HG03025 (cell line): ENCODE data around the gene EIF4A3.
"Not testable (repeated sequence)": the region's sequence is repeated elsewhere in the genome, so short reads cannot be mapped to it uniquely, and the experiment has no call there.

ENCODE experiments used
- ATAC-seq: cut with Tn5 transposase; IDR thresholded peaks from one replicate; pipeline ENCODE4 v1.9.1; 2021; ENCODE audit warnings: mild to moderate bottlenecking, moderate library complexity; ENCODE audit not compliant: unreplicated experiment, low FRiP score

The EIF4A3 gene

DNA sequence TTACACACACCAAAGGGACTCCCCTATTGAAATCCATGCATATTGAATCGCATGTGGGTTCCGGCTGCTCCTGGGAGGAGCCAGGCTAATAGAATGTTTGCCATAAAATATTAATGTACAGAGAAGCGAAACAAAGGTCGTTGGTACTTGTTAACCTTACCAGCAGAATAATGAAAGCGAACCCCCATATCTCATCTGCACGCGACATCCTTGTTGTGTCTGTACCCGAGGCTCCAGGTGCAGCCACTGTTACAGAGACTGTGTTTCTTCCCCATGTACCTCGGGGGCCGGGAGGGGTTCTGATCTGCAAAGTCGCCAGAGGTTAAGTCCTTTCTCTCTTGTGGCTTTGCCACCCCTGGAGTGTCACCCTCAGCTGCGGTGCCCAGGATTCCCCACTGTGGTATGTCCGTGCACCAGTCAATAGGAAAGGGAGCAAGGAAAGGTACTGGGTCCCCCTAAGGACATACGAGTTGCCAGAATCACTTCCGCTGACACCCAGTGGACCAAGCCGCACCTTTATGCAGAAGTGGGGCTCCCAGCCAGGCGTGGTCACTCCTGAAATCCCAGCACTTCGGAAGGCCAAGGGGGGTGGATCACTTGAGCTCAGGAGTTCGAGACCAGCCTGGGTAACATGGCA lies 43.4 kb downstream of the EIF4A3 start:
- no peak for ATAC-seq

DNA sequence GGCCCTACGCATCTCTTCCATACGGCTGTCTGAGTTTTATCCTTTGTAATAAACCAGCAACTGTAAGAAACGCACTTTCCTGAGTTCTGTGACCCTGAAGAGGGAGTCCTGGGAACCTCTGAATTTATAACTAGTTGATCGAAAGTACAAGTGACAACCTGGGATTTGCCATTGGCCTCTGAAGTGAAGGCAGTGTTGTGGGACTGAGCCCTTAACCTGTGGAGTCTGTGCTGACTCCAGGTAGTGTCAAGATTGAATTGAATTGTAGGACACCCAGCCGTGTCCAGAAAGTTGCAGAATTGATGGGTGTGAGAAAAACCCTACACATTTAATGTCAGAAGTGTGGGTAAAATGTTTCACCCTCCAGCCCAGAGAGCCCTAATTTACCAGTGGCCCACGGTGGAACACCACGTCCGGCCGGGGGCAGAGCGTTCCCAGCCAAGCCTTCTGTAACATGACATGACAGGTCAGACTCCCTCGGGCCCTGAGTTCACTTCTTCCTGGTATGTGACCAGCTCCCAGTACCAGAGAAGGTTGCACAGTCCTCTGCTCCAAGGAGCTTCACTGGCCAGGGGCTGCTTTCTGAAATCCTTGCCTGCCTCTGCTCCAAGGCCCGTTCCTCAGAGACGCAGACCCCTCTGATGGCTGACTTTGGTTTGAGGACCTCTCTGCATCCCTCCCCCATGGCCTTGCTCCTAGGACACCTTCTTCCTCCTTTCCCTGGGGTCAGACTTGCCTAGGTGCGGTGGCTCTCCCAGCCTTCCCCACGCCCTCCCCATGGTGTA lies 44.1 kb downstream of the EIF4A3 start:
- ATAC-seq: no peak

DNA sequence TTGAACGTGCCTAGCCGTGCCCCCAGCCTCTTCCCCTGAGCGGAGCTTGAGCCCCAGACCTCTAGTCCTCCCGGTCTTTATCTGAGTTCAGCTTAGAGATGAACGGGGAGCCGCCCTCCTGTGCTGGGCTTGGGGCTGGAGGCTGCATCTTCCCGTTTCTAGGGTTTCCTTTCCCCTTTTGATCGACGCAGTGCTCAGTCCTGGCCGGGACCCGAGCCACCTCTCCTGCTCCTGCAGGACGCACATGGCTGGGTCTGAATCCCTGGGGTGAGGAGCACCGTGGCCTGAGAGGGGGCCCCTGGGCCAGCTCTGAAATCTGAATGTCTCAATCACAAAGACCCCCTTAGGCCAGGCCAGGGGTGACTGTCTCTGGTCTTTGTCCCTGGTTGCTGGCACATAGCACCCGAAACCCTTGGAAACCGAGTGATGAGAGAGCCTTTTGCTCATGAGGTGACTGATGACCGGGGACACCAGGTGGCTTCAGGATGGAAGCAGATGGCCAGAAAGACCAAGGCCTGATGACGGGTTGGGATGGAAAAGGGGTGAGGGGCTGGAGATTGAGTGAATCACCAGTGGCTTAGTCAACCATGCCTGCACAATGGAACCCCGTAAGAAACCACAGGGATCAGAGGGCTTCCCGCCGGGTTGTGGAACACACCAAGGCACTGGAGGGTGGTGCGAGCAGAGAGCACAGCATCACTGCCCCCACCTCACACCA lies 44.8 kb downstream of the EIF4A3 start:
- ATAC-seq: no peak

DNA sequence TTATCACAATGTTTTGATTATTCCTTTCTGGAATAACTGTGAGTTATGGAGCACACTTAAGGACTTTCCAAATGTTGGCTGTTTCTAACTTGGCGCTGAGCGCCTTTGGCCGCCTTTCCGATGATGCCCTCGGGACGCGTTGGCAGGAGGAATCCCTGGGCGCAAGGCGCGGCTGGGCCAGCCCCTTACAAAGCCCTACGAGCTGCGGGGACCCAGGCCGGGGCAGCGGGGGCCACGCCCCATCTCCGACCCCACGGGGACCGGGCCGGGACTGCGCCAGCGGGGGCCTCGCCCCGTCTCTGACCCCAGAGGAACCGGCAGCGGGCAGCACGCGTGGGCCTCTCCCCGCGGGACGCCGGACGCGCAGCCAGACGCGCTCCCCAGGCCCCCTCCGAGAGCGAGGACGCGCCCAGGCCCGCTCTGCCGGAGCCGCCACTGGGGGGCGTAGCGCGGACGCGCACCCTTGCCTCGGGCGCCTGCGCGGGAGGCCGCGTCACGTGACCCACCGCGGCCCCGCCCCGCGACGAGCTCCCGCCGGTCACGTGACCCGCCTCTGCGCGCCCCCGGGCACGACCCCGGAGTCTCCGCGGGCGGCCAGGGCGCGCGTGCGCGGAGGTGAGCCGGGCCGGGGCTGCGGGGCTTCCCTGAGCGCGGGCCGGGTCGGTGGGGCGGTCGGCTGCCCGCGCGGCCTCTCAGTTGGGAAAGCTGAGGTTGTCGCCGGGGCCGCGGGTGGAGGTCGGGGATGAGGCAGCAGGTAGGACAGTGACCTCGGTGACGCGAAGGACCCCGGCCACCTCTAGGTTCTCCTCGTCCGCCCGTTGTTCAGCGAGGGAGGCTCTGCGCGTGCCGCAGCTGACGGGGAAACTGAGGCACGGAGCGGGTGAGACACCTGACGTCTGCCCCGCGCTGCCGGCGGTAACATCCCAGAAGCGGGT lies 45.6 kb downstream of the EIF4A3 start, which contains the start of gene GAA:
GAA (plus strand) TSS at position 571 of the 935 bp plus-strand sequence. CDS start 3,006 bp downstream, outside the sequence.
- no peak for ATAC-seq

DNA sequence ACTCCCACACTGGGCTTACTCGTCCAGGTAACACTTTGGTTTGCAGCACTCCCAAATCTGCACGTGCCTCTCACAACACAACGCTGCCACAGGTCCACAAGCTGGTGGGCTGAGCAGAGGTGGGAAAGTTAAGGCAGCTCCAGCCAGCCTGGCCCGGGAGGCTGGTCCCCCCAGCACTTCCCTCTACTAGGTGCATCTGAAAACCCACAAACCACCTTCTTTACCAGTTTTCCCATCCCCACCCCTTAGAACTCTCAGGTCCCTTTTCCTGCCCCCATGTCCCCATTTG lies 46.9 kb downstream of the EIF4A3 start:
- no peak for ATAC-seq

DNA sequence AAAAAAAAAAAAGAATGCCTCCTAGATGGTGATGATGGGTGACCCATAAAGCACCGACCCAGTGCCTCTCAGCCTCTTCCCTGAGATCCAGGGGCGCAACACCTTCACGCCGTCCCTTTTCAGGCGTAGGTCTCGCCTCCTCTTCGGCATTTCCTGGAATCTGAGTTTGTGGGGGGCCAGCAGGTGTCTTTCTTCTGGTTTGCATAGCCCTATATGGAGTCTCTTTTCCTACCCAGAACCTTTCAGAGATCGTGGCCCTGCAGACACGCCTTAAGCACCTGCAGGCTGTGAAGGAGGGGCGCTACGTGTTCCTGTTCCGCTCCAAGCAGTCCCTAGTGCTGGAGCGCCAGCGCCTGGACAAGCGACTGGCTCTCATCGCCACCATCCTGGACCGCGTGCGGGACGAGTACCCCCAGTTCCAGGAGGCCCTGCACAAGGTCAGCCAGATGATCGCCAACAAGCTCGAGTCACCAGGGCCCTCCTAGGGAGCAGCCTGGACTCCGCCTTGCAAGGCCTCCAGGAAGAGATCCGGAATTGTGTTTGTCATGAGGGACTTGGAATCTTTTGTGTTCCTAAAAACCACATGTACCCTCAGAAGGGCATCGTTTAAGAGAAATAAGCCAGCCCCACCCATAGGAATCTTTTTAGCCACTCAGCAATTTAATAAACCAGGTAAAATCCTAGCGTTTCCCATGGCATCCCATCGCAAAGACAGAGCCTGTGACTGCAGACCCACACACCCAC lies 47.5 kb downstream of the EIF4A3 start:
- no peak for ATAC-seq

DNA sequence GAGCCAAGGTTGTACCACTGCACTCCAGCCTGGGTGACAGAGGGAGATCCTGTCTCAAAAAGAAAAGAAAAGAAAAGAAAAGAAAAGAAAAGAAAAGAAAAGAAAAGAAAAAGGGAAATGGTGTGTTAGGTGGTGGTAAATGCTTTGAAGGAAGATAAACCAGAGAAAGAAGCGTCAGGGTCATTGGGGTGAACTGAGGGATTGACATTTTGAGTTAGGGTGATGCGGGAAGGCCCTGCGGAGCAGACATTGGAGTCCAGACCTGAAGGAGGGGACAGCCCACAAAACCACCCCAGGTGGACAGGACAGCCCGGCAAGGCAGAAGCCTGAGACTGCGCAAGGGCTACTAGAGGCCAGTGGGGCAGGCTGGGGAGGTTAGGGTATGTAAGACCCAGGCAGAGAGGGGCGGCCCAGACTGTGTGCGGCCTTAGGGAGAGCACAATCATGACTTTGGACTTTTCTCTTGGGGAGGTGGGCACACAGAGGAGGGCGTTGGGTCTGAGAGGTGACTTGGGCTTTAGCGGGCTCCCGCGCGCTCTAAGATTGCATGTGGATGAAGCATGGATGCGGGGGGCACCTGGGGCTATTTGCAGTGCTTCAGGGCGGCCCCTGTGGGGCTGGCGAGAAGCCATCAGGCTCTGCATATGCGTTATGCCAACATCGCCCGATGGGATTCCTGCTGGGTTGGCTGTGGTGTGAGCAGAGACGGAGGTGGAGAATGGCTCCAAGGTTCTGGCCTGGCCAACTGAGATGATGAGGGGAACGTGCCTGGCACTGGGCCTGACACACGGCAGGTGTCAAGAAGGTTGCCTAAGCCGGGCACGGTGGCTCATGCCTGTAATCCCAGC lies 48.9 kb downstream of the EIF4A3 start:
- ATAC-seq: no peak

DNA sequence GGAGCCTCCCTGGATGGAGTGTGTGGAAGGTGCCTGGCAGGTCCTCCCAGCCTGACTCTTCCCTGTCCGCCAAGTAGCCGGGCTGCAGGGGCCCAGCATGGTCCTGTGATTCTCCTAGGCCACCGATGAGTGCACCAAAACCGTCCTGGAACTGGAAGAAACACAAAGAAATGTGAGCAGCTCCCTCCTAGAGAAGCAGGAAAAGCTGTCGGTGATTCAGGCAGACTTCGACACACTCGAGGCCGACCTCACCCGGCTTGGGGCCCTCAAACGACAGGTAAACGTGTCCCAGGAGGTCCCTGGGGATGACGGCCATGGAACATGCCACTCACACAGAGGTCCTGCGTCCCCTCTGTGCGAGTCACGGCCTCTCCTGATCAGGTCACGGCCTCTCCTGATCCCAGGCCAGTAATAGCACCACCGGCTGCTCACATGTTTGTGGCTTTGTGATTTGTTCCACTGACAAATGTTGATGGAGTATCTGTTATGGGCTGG lies 49.8 kb downstream of the EIF4A3 start:
- no peak for ATAC-seq

DNA sequence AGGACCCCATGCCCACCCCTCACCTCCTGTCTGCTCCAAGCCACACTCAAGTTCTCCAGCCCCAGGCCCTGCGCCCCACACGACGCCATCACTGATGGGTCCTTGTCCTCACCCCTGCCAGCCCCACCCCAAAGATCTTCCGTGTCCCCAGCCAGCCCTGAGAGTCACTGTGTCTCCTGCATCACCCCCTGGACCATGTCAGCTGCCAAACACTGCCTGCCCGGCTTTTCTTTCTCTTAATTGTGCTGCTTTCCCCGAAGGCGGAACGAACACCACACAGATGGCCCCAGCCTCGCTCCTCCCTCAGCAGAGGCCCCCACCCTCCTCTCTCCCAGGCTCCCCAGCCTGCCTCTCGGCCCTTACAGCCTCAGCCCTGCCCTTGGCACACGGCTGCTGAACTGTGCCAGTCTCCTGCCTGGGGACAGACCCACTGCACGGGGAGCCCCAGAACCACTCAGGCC lies 50.3 kb downstream of the EIF4A3 start:
- ATAC-seq: no peak

DNA sequence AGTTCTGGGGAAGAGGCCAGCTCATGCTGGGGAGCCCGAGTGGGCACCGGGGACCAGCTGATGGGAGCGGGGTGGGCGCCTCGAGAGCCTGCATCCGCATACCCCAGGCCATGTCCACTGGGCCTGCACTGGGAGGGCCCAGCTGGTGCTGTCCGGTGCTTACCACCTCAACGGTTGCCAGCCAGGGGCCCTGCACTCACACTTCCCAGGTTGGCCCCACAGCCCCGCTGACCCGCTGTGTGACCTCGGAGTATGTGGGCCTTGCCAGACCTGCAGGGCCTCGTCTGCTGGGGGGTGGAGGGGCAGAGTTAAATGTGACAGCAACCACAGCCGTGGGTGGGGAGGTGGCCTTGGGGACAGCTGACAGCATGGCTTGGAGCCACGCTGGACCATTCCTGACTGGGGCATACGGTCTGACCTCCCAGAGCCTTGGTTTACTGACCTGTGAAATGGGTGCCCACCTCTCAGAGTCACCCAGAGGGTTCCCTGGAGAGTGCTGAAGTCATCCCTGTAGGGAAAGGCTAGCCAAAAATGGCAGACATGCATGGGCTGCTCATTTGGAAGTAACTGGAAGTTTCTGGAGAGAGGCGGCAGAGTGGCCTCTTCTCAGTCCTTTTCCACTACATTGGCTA lies 51.0 kb downstream of the EIF4A3 start:
- no peak for ATAC-seq

DNA sequence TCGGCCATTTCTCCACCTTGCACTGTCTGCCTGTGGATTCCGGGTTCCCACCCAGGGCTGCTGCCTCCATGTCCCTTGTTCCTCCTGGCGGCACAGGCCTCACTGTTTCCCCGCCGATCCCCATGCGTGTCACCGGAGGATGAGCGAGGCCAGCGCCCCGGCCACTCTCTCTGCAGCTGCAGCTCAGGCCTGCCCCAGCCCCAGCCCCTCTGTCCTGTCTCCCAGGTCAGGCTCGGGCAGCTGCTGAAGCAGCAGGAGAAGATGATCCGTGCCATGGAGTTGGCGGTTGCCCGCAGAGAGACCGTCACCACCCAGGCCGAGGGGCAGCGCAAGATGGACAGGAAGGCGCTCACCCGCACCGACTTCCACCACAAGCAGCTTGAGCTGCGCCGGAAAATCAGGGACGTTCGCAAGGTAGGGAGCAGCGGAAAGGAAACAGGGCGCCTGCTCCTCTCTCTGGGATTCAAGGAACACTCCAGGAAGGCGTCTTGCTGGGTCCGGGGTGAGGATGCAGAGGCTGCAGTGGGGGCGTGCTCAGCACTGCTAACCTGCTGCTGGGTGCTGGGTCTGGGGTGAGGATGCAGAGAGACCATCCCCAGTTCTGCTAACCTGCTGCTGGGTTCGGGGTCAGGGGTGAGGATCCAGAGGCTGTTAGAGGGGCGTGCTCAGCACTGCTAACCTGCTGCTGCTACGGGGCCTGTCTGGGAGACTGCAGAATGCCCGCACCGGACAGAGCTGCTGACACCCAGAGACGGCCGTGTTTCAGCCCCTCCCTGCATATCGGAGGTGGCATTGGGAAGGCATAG lies 51.7 kb downstream of the EIF4A3 start:
- no peak for ATAC-seq

DNA sequence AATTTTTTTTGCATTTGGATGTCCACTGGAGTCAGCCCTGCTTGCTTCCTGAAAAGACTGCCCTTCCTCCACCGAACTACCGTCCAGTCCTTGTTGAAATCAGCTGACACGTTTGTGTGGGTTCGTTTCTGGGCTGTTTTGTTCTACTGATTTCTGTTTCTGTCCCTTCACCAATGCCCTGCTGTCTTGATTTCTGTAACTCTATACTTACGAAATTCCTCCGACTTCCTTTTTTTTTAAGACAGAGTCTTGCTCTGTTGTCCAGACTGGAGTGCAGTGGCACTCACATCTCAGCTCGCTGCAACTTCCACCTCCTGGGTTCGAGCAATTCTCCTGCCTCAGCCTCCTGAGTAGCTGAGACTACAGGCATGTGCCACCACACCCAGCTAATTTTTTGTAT lies 54.0 kb downstream of the EIF4A3 start:
- no peak for ATAC-seq

DNA sequence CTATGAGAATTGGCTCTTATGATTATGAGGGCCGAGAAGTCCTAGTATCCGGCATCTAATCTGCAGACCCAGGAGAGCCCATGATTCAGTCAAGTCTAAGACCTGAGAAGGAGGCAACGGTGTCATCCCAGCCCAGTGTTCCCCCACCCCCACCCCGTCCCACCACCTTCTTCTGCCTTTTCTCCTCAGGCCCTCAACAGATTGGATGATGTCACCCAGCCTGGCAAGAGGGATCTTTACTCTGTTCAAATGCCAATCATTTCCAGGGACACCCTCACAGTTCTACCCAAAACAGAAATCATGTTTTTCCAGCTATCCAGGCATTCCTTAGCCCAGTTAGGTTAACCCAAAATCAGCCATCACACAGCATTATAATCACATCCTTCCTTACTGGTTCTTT lies 55.6 kb downstream of the EIF4A3 start:
- ATAC-seq: no peak

DNA sequence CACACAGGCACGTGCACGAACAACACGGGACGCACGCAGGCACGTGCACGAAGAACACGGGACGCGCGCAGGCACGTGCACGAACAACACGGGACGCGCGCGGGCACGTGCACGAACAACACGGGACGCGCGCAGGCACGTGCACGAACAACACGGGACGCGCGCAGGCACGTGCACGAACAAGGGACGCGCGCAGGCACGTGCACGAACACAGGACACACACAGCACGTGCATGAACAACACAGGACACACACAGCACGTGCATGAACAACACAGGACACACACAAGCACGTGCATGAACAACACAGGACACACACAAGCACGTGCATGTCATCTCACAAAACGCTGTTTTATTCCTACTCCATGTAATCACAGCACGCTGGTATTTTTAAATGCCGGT lies 56.8 kb downstream of the EIF4A3 start:
- not testable (repeated sequence) for ATAC-seq

DNA sequence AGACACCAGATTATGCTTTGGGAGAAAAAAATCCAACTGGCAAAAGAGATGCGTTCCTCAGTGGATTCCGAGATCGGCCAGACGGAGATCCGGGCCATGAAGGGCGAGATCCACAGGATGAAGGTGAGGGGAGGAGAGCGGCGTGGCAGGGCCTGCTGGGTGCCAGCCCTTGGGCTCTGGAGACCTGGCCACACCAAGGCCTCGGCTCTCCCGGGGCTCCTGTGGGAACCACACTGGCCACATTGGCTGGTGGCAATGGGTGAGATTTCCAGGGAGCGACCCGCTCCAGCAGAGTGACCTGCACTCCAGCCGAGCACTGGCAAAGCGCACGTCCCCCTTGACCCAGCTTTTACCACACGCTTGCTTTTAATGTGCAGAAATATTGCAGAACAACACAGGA lies 57.2 kb downstream of the EIF4A3 start:
- ATAC-seq: no peak

DNA sequence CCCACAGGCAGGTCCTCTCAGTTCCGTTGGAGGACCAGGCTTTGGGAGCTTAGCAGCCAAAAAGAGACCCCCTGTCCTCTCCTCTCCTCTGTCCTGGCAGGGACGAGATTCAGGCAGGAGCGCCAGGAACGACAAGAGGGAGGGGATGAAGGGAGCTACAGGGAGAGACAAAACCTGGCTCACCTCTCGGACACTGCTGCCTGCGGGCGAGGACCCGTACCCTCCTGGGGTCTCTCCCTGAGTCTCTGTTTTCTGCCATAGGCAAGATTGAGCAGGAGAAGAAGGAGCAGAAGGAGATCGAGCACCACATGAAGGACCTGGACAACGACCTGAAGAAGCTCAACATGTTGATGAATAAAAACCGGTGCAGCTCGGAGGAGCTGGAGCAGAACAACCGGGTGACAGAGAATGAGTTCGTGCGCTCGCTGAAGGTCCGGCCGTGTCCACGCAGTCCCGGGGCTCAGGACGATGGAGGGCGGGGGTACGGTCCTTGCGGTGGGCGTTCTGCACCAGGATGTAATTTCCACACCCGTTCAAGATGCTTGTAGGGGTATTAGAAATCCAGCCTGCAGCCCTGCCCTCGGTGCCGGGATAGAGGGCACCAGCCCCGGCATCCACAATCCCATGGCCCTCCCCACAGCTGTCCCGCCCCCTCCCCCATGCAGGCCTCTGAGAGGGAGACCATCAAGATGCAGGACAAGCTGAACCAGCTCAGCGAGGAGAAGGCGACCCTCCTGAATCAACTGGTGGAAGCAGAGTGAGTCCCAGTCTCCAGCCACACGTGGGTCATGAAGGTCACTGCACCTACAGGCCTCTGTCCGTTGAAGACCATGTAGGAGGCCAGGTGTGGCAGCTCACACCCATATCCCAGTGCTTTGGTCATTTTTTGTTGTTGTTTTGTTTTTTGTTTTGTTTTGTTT lies 59.3 kb downstream of the EIF4A3 start:
- ATAC-seq: no peak
